Activated CD8-positive, alpha-beta T cell treated with anti-CD3 and anti-CD28 coated beads, Interleukin-2, amount 10 ng/mL, durations not matched to agents 7 days and 5 days (primary cell): ENCODE results near the gene LARGE2. TPM values are rescaled to one million over a fixed set of nuclear protein-coding genes. Genes with fewer than 3 reads are reported as not detected.

Source experiments
- ATAC-seq: fragments of 150-1000 bp; cut with Tn5 transposase; one replicate; pipeline ENCODE4 v1.10.0; 2021; ENCODE audit warnings: moderate library complexity
- CTCF ChIA-PET: fragments of 350-600 bp; sonication (Branson Sonifier 250); formaldehyde crosslinking; loops from one replicate; lab custom pipeline; 2021; ENCODE audit warnings: antibody characterized with exemption; lab: Charles Lee
- POLR2A ChIA-PET: fragments of 350-600 bp; sonication (Branson Sonifier 250); formaldehyde crosslinking; loops from one replicate; lab custom pipeline; 2021; ENCODE audit warnings: antibody characterized with exemption; lab: Charles Lee
- DNase-seq: peaks from one replicate; pipeline ENCODE4 v3.0.0-alpha.2; 2020
- H3K27ac Mint-ChIP-seq: one replicate; pipeline ENCODE4 v1.8.0; 2021; ENCODE audit warnings: mild to moderate bottlenecking, mixed read lengths
- H3K27me3 Mint-ChIP-seq: one replicate; pipeline ENCODE4 v1.8.0; 2021; ENCODE audit warnings: low read depth, mixed read lengths
- H3K36me3 Mint-ChIP-seq: one replicate; pipeline ENCODE4 v1.8.0; 2021; ENCODE audit warnings: low read depth, mixed read lengths
- H3K4me1 Mint-ChIP-seq: one replicate; pipeline ENCODE4 v1.8.0; 2021; ENCODE audit warnings: low read depth, mixed read lengths
- H3K4me3 Mint-ChIP-seq: one replicate; pipeline ENCODE4 v1.8.0; 2021; ENCODE audit warnings: mild to moderate bottlenecking, mixed read lengths
- H3K9me3 Mint-ChIP-seq: one replicate; pipeline ENCODE4 v1.8.0; 2022; ENCODE audit warnings: mixed read lengths; ENCODE audit not compliant: insufficient read depth
- total RNA-seq, 2 experiments: library from RNA; stranded (reverse); gene quantifications; one replicate each; pipeline ENCODE4 v1.2.3, GENCODE V29; 2021

Gene LARGE2
- total RNA-seq, 2 experiments from 2014 or later, result 0.44 to 0.71 TPM

DNA sequence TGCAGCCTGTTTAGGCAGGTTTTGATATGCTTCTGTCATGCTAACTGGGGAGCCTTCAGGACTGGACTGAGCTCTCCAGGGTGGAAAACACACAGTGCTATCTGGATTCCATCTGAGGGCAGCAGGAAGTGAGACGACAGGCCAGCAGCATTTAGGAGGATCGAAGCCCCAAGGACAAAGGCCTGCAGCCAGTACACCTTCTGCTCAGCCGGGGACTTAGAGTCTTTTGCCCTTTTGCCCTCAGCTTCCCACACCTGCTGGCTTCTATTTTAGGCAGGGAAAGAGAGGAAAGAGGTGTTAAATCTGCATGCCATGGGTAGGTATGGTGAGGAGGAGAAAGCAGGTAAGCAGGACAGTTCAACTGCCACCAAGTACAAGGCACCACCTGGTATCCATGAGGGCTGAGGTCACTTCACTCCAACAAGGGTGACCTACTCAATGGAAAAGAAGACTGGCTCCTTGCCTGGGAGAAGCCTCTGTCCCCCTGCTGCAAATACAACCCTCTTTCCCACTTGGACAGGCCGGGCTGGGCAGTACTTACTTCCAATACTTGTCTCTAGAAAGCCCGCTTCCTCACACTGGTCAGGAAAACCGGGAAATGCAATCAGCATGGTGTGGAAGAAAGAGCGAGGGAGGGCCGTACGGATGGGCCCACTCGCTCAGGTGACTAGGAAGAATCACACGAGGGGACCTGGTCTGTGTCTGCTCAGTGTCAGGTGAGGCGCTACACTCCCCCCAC, 12.3 kb downstream of the LARGE2 start:
- Mint-ChIP-seq H3K4me1 (peaks cover 18% of the 10 kb centered on the region), H3K4me3 (no peak overlapping the region), H3K27ac (no peak overlapping the region), H3K9me3 (no peaks in the 10 kb centered on the region), H3K36me3 (peaks cover 7% of the 10 kb centered on the region), H3K27me3 (no peaks in the 10 kb centered on the region)
- DNase-seq, result no peak
- ChIA-PET POLR2A (no interaction called here), CTCF (interaction anchor here (0.8 to 3.6 kb wide), 2 partner anchors 31 kb away, joined by 3 to 19 read pairs; no protein-coding TSS in a partner anchor)
- no peak for ATAC-seq

DNA sequence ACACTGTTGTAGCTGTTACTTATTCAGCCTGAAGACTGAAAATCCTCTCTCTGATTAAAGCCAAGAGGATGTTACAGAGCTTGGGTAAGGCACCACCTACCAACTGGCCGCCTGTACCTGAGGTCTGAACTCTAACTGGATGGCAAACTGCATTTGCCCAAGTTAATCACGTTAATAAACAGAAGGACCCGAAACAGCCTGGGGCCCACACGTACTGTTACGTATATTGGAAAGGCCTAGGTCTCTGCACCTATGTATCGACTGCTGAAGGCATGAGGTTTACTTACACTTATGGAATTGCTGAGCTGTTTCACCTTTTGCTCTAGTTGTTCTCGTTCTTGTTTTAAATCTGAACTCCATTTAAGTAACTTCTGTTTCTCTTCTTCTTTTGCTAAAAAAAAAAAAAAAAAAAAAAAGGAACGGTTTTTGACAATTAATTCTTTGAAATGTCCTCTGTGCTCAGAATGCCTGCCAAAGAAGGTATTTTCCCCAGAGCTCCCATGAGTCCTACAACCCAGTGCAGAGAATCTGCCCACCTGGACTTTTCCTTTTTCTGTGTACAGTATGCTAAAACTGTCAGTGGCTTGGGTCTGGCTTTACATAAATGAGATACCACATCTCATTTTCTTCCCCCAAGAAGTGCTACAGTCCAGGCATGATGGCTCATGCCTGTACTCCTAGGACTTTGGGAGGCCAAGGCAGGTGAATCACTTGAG, 13.1 kb downstream of the LARGE2 start:
- H3K4me3 Mint-ChIP-seq, result no peak overlapping the region
- H3K27ac Mint-ChIP-seq, result no peak overlapping the region
- DNase-seq, result no peak
- no peak for ATAC-seq
- peaks cover 10% of the 10 kb centered on the region for H3K4me1 Mint-ChIP-seq
- ChIA-PET POLR2A (no interaction called here), CTCF (interaction anchor here (3.6 kb wide), 1 partner anchor 30 kb away, joined by 19 read pairs; no protein-coding TSS in a partner anchor)
- no peaks in the 10 kb centered on the region for H3K9me3 Mint-ChIP-seq
- no peaks in the 10 kb centered on the region for H3K27me3 Mint-ChIP-seq
- peaks cover 7% of the 10 kb centered on the region for H3K36me3 Mint-ChIP-seq

DNA sequence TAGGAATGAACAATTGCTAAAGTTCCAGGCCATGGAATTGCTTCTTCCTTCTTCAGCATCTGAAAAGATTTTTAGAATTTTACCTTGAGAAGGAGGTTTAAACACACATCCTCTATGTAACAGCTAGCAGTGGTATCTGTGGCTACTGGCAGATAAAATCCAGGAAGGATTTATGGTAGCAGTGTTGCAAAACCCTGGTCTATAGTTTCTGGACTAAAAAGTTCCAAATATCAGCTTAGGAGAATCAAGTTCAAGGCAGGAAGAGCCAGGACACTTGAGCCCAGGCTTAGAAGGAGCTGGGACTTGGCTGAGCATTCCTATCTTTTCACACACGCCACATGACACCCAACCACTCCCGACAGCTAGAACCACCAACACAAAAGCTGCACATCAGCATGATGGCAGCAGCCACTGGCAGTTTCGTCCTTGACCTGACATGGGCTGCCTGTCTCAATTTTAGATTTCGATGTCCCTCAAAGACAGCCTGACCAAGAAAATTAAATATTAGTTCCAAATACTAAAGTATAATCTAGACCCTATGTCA, 14.1 kb downstream of the LARGE2 start:
- ATAC-seq (no peak), DNase-seq (no peak)
- ChIA-PET CTCF (interaction anchor here (3.6 kb wide), 1 partner anchor 29 kb away, joined by 19 read pairs; no protein-coding TSS in a partner anchor), POLR2A (interaction anchor here (1.0 kb wide), 1 partner anchor 9 kb away, joined by 3 read pairs; no protein-coding TSS in a partner anchor)
- H3K4me1 Mint-ChIP-seq, result peaks cover 1% of the 10 kb centered on the region
- H3K9me3 Mint-ChIP-seq, result no peaks in the 10 kb centered on the region
- H3K27ac Mint-ChIP-seq, result no peak overlapping the region
- H3K36me3 Mint-ChIP-seq, result peaks cover 7% of the 10 kb centered on the region
- H3K4me3 Mint-ChIP-seq, result no peak overlapping the region
- H3K27me3 Mint-ChIP-seq, result no peaks in the 10 kb centered on the region

DNA sequence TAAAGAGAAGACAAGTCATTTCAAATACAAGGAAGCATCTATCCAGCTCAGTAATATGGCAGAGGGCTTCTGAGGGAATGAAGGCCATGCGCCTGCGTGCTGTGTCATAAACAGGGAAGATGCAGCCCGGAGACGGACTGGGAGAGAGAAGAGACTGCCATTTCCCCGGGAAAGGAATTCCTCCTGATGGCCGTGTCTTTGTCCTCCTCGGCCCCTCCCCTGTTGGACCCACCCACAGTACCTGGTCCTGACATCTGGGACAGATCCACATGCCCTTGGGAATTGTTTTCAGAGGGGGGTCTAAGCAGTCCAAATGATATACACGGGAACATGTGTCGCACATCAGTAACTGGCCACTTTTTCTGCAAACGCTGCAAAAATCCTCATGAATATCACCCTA, 15.5 kb downstream of the LARGE2 start:
- no peak overlapping the region for H3K27ac Mint-ChIP-seq
- H3K9me3 Mint-ChIP-seq, result no peaks in the 10 kb centered on the region
- no peak for DNase-seq
- H3K4me3 Mint-ChIP-seq, result no peak overlapping the region
- H3K27me3 Mint-ChIP-seq, result no peaks in the 10 kb centered on the region
- ChIA-PET CTCF (interaction anchor here (3.6 kb wide), 1 partner anchor 27 kb away, joined by 19 read pairs; no protein-coding TSS in a partner anchor), POLR2A (no interaction called here)
- peaks cover 5% of the 10 kb centered on the region for H3K36me3 Mint-ChIP-seq
- H3K4me1 Mint-ChIP-seq, result no peaks in the 10 kb centered on the region
- ATAC-seq, result no peak

DNA sequence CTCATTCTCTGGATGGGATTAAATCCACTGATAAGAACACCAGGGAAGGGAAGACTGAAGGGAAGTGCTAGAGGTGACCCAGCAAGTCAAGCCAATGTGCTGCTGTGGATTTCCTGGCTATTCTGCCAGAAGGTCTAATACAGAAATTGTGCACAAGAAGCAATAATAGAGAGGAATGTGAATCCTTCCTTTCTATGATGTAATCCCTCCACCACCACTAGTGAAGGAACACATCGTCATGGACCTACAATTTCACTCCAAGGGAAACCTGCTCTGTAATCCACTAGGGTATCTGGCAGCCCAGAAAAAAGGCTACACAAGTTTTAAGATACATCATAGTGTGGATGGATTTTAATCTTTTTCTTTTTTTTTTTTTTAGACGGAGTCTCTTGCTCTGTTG, 17.4 kb downstream of the LARGE2 start:
- no peak for ATAC-seq
- H3K27ac Mint-ChIP-seq, result no peak overlapping the region

DNA sequence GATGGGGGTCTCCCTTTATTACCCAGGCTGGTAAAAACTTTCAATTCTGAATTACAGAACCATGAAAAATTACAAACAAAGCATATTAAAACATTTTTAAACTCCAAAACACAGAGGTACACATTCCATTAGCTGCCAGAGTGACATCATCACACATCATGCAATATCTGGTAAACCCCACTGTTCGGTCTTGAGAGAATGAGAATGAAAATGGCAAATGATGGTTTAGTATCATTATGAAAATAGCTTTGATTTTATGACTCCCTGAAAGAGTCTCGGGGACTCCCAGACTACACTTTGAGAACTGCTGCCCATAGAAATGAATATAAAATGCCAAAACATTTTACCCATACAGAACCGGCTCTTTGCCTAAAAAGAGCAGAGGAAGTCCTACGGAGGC, 18.8 kb downstream of the LARGE2 start:
- Mint-ChIP-seq H3K27ac (no peak overlapping the region), H3K9me3 (no peaks in the 10 kb centered on the region), H3K4me3 (no peak overlapping the region), H3K27me3 (no peaks in the 10 kb centered on the region), H3K36me3 (peaks cover 8% of the 10 kb centered on the region), H3K4me1 (no peaks in the 10 kb centered on the region)
- ChIA-PET CTCF (interaction anchor here (0.9 to 1.4 kb wide), 2 partner anchors 65 to 68 kb away, joined by 3 to 4 read pairs; no protein-coding TSS in a partner anchor), POLR2A (no interaction called here)
- DNase-seq (no peak), ATAC-seq (no peak)

More for the DNA sequence above, 17.4 kb downstream of the LARGE2 start:
- Mint-ChIP-seq H3K36me3 (peaks cover 5% of the 10 kb centered on the region), H3K4me3 (no peak overlapping the region), H3K4me1 (no peaks in the 10 kb centered on the region), H3K9me3 (no peaks in the 10 kb centered on the region), H3K27me3 (no peaks in the 10 kb centered on the region)
- DNase-seq, result no peak
- CTCF ChIA-PET, result interaction anchor here (1.3 kb wide), 1 partner anchor 25 kb away, joined by 5 read pairs; no protein-coding TSS in a partner anchor
- POLR2A ChIA-PET, result interaction anchor here (0.6 kb wide), 1 partner anchor 10 kb away, joined by 5 read pairs; no protein-coding TSS in a partner anchor

DNA sequence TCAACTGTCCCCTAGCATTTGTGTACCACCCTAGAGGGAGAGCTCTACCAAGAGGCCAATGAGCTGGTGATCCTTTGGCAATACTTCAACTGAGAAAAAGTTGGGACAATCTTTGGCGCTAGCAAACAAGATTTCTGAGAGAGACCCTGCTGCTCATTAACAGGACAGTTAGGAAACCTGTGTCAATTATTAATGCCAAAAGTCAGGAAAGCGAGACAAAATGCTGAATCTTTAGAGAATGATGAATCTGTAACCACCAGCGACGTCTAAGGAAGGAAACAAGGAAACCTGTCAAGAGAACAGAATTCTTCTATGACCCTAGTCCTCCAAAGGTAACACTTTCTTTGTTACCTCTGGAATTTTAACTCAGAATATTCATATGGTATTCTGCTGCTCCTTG, 19.9 kb downstream of the LARGE2 start:
- ATAC-seq (no peak), DNase-seq (no peak)
- Mint-ChIP-seq H3K36me3 (peaks cover 11% of the 10 kb centered on the region), H3K9me3 (no peaks in the 10 kb centered on the region), H3K4me3 (no peak overlapping the region), H3K27me3 (no peaks in the 10 kb centered on the region), H3K27ac (no peak overlapping the region), H3K4me1 (no peaks in the 10 kb centered on the region)
- ChIA-PET POLR2A (no interaction called here), CTCF (interaction anchor here (1.1 to 1.4 kb wide), 2 partner anchors 23 to 69 kb away, joined by 3 to 6 read pairs; no protein-coding TSS in a partner anchor)

DNA sequence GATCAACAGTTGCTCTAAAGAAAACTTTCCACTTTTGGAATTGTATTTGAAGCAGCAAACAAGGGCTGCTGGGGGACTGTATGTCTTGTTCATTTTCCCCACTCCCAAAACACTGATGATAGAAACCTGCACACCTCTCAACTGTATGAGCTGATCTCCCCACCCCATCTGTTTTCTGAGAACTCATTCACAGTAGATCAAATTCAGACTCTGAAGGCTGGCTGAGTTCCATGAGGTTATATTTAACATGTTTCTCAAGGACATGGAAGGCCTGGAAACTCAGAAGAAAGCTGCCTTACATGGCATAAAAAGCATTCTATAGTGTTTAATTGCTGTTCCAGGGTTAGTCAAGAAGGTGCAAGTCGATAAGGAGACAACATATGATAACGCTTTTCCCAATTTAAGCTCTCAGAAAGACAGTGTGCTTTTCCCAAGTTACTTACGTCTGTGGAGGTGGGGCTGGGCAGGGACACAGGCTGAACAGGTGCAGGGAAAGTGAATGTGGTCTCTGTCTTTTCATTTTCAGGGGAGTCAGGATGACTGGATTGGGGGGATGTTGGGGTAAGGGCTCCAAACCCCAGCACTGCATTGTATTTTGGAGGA, 23.0 kb downstream of the LARGE2 start:
- H3K4me1 Mint-ChIP-seq, result no peaks in the 10 kb centered on the region
- DNase-seq, result no peak
- H3K9me3 Mint-ChIP-seq, result no peaks in the 10 kb centered on the region
- no peak for ATAC-seq
- H3K4me3 Mint-ChIP-seq, result no peak overlapping the region
- H3K36me3 Mint-ChIP-seq, result peaks cover 14% of the 10 kb centered on the region
- H3K27ac Mint-ChIP-seq, result no peak overlapping the region
- CTCF ChIA-PET, result interaction anchor here (1.1 to 1.6 kb wide), 3 partner anchors 20 to 293 kb away, joined by 3 to 6 read pairs (median 3); no protein-coding TSS in a partner anchor
- POLR2A ChIA-PET, result no interaction called here
- H3K27me3 Mint-ChIP-seq, result no peaks in the 10 kb centered on the region

DNA sequence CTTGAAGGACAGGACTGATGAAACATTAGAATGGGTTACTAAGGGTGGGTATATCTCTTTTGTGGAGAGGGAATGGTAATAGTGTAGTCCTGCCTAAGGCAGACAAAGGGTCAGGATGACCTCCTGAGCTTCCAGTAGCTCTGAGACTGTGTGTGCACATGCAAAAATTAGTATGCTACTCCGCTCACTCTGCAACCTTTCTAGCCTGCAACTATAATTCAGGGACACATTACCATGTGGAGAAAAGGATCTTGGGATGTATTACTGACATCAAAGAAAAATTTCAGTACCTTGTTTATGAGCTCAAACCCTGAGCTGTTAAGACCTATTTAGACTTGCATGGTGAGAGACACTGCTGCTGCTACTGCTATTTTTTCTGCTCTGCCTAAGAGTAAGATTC, 25.4 kb downstream of the LARGE2 start:
- ChIA-PET POLR2A (no interaction called here), CTCF (interaction anchor here (0.6 to 7.1 kb wide), 2 partner anchors 14 to 18 kb away, joined by 3 to 58 read pairs; no protein-coding TSS in a partner anchor)
- no peaks in the 10 kb centered on the region for H3K4me1 Mint-ChIP-seq
- H3K4me3 Mint-ChIP-seq, result no peak overlapping the region
- no peak overlapping the region for H3K27ac Mint-ChIP-seq
- H3K27me3 Mint-ChIP-seq, result no peaks in the 10 kb centered on the region
- H3K36me3 Mint-ChIP-seq, result peaks cover 14% of the 10 kb centered on the region
- no peaks in the 10 kb centered on the region for H3K9me3 Mint-ChIP-seq
- ATAC-seq, result no peak
- no peak for DNase-seq

DNA sequence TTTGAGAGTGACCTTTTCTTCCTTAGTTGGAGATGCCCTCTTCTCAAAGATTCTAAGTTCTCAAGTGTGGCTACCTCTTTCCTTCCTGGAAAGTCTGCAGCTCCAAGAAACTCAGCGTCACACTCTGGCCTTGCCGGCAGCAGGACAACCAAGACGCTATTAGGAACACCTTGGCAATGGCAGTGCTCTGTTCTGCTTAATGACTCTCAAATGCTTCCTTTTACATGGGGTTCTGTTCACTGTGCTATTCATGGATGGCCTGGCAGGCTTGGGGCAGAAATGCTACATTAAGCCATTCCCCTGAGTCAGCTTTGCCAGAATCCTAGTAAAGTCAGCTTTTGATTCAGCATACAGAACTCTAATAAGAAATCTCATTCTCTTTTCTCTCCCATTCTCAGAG, 25.9 kb downstream of the LARGE2 start:
- peaks cover 14% of the 10 kb centered on the region for H3K36me3 Mint-ChIP-seq
- POLR2A ChIA-PET, result no interaction called here

DNA sequence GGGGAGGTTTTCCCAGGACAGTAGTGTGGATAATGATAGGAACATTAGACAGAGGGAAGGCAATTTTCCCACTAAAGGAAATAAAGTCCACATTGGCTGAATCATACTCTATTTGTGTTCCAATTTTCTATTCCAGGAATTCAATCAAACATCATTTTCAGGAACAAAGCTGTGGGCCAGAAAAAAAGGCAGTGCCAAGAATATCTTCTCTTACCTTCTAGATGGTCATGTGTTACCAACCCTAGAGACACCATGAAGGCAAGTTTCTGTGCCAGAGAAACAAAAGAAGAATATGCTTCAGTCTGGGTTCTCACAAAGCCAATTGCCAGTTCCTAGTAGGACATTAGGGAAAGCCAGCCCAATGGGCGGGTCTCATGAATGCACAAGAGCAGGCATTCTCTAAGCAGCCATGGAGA, 27.5 kb downstream of the LARGE2 start:
- Mint-ChIP-seq H3K27me3 (no peaks in the 10 kb centered on the region), H3K9me3 (no peaks in the 10 kb centered on the region), H3K27ac (no peak overlapping the region), H3K4me3 (no peak overlapping the region), H3K4me1 (no peaks in the 10 kb centered on the region), H3K36me3 (peaks cover 15% of the 10 kb centered on the region)
- ChIA-PET CTCF (interaction anchor here (1.1 to 7.1 kb wide), 3 partner anchors 16 to 34 kb away, joined by 3 to 58 read pairs (median 4); no protein-coding TSS in a partner anchor), POLR2A (interaction anchor here (0.6 kb wide), 1 partner anchor 10 kb away, joined by 5 read pairs; no protein-coding TSS in a partner anchor)
- DNase-seq, result no peak
- no peak for ATAC-seq

More for the DNA sequence above, 25.9 kb downstream of the LARGE2 start:
- no peak overlapping the region for H3K27ac Mint-ChIP-seq
- ATAC-seq, result no peak
- no peak overlapping the region for H3K4me3 Mint-ChIP-seq
- no peaks in the 10 kb centered on the region for H3K27me3 Mint-ChIP-seq
- no peak for DNase-seq
- CTCF ChIA-PET, result interaction anchor here (0.6 to 7.1 kb wide), 2 partner anchors 13 to 17 kb away, joined by 3 to 58 read pairs; no protein-coding TSS in a partner anchor
- no peaks in the 10 kb centered on the region for H3K4me1 Mint-ChIP-seq
- H3K9me3 Mint-ChIP-seq, result no peaks in the 10 kb centered on the region
